AG09309 (cell line): Measurements from ENCODE around the gene PRKCZ.

Source experiments
- DNase-seq: peaks from one replicate; pipeline ENCODE4 v3.0.0-alpha.2; 2010; ENCODE audit warnings: low read depth
- H3K4me3 ChIP-seq: 2 replicates; pipeline ENCODE4 v1.5.1; 2011; ENCODE audit warnings: mild to moderate bottlenecking, low read depth, low read length, moderate library complexity; ENCODE audit not compliant: control insufficient read depth
- TF ChIP-seq, protein P1 (sequence below): IDR thresholded peaks from 2 replicates; pipeline ENCODE4 v1.5.1; 2011; ENCODE audit warnings: mild to moderate bottlenecking, low read depth, low read length, inconsistent platforms; ENCODE audit not compliant: insufficient read depth, control insufficient read depth; ENCODE audit errors: missing control alignments

The PRKCZ gene

DNA sequence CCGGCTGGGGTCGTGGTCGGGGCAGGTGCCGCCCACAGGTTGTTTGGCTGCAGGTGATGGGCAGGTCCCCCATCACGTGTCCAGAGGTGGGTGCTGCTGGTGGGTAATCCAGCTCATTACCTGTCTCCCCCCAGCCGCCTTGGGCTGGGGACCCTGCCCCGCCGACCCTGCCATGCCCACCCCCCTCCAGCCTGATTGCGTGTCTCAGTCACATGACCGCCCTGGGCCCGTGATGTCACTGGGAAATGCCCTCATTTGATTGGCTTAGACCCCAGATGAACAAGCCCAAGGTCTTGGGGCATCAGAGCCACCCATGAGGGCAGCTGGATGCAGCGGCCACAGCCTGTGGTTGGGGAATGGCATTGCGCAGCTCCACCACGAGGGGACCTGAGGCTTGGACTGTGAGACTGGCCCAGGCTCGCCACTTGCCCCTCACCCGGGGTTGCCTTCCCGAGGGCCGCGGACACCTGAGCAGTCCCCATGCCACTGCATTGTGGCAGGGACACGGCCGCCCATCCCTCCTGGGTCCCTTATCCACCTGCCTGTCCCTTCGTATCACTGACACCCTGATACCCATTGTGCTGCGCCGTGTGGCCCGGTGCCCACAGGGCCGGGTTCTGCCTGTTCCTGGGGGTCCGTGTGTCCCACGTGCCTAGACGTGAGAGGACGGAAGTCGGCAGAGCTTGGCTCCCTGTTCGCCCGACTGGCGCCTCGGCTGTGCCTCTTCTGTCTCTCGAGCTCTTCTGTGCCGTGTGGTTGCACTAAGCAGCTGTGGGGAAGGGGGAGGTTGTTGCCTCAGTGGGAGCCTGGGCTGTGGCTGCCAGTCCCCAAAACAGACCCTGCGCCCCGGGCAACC lies 76.3 kb downstream of the PRKCZ start:
- no peak overlapping the region for H3K4me3 ChIP-seq
- no peak for DNase-seq
- TF ChIP-seq, protein P1, sequence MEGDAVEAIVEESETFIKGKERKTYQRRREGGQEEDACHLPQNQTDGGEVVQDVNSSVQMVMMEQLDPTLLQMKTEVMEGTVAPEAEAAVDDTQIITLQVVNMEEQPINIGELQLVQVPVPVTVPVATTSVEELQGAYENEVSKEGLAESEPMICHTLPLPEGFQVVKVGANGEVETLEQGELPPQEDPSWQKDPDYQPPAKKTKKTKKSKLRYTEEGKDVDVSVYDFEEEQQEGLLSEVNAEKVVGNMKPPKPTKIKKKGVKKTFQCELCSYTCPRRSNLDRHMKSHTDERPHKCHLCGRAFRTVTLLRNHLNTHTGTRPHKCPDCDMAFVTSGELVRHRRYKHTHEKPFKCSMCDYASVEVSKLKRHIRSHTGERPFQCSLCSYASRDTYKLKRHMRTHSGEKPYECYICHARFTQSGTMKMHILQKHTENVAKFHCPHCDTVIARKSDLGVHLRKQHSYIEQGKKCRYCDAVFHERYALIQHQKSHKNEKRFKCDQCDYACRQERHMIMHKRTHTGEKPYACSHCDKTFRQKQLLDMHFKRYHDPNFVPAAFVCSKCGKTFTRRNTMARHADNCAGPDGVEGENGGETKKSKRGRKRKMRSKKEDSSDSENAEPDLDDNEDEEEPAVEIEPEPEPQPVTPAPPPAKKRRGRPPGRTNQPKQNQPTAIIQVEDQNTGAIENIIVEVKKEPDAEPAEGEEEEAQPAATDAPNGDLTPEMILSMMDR: no peak

DNA sequence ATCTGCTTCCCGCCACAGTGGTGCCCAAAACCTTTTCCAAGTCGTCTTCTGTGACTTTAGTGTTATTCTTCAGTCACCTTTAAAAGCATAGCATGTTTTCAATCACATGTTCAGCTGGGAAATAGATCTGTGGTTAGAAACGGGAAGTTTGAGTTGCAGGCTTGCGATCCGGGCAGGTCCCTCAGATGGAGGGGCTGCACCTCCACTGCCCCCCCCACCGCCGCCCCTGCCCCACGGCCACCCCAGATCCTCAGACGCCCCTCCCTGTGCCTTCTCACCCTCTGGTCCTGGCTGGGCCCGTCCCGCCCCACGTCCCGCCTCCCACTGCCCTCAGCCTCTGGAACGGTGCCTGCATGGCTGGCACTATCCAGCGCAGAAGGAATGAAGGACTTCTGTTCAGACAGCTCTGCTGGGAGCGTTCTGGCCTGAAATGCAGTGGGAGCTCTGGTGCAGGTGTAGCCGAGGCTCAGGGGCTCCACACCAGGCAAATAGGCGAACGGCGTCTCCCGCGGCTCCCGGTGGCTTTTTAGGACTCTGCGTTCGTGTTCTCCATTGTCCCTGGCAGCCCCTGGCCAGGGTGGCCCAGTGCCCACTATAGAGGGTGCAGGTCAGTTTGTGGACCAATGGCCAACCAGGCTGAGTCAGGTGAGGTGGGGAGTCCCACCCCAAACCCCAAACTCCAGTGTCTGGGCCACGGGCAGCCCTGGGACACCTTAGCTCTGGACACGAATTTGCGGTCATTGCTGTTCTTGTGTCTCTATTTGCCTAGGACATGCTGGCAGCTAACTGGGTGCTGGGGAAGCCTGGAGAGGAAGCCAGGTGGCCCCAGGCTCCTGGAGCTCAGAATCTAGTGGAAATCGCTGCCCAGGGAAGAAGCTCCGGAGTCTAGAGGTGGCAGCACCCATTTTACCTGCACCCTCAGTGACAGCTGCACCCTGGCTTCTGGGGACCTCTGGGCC lies 77.3 kb downstream of the PRKCZ start:
- no peak overlapping the region for H3K4me3 ChIP-seq
- no peak for DNase-seq
- TF ChIP-seq, protein P1: no peak

DNA sequence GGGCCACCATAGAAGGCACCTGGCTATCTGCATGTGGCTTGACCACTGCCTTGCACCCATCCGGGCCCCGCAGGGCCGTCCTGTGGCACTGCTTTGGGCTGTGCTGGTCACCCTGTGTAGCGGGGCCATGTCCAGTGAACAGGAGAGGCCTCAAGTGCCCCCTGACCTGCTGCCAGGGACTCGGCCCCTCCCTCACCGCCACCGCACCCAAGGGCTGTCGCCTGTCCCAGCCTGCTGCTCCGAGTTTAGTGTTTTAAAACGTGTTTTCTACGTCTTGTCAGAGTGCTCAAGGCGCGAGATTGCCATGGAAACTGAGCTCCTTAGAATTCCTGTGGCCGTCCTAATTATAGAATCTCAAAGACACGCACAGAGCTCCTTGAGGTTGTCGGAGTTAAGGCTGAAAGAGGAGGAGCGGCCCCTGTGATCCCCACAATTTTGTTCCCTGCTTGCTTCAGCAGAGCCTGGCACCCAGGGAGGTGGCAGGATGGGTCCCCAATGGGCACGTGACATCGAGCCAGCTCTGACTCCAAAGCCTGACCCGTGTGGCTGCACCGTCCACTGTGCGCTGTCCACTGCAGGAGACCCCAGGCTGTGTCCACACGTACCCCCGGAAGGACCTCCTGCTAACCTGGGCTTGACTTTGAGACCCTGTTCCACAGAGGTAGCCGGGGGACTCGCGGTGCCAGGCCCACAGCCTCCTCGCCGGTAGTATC lies 78.1 kb downstream of the PRKCZ start:
- DNase-seq: no peak
- H3K4me3 ChIP-seq: no peak overlapping the region
- TF ChIP-seq, protein P1: no peak

DNA sequence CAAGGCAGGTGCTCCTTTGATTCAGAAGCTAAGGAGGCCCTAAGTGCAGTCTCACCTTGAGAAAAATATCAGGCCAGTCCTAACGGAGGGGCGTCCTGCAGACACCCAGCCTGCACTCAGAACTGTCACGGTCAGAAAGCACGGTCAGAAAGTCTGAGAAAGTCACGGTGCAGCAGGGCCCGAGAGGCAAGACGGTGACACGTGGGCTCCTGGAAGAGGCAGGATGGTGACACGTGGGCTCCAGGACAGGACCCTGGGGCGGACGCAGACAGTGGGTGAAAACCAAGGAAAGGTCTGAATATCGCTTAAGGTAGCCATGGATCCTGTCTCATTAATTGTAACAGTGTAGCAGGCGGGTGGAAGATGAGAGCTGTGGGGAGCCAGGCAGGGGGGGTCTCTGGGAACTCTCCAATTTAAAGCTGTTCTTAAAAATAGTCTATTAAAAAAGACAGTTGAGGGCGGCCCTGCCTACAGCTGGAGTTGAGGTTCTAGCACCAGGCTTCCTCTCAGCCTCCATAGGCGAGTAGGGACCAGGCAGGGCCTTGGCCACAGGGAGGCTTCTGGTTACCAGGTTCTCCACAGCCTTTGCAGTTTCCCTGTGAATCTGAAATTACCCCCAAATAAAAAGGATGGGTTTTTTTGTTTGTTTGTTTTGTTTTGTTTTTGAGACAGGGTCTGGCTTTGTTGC lies 79.2 kb downstream of the PRKCZ start:
- H3K4me3 ChIP-seq: no peak overlapping the region
- DNase-seq: no peak
- TF ChIP-seq, protein P1: no peak

DNA sequence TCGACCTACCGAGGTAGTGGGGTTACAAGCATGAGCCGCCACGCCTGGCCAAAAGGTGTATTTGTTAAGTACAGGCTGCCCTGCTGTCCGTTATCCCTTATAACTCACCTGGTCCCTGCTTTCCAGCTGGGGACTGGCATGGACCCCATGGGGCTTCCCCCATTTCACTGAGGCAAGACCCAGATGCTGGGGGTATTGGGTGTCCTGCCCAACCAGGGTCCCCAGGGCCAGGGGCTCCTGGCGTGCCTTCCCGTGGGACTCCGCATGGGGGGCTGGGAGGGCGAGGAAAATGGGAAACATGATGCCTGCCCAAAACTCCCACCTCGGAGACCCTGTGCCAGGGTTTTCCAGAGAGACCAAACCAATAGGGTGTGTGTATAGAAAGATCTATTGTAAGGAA lies 79.9 kb downstream of the PRKCZ start:
- no peak overlapping the region for H3K4me3 ChIP-seq
- DNase-seq: no peak
- TF ChIP-seq, protein P1: no peak
